GM12874 (cell line): ENCODE data around the gene NXN.

Experiments used
- CTCF ChIP-seq: IDR thresholded peaks from 2 replicates; pipeline ENCODE4 v1.5.1; 2011; ENCODE audit warnings: low read depth, mild to moderate bottlenecking, control low read depth, low read length, moderate library complexity; ENCODE audit not compliant: insufficient read depth

NXN gene

GRCh38 chr17:855569-855968 lies 124.0 kb downstream of the NXN start:
- TF ChIP-seq CTCF = no peak

GRCh38 chr17:852349-852748 lies 127.2 kb downstream of the NXN start:
- TF ChIP-seq CTCF = no peak

GRCh38 chr17:851924-852323 lies 127.7 kb downstream of the NXN start:
- no peak for TF ChIP-seq CTCF

GRCh38 chr17:850851-851763 lies 128.5 kb downstream of the NXN start:
- TF ChIP-seq CTCF = no peak

GRCh38 chr17:850086-850850 lies 129.3 kb downstream of the NXN start:
- TF ChIP-seq CTCF = no peak

GRCh38 chr17:848402-848801 lies 131.2 kb downstream of the NXN start:
- TF ChIP-seq CTCF = no peak

GRCh38 chr17:846901-847843 lies 132.4 kb downstream of the NXN start:
- no peak for TF ChIP-seq CTCF
